Neural progenitor cell (in vitro differentiated cells): ENCODE results near the gene PDE8B. TPM values are rescaled to one million over a fixed set of nuclear protein-coding genes. Genes with fewer than 3 reads are reported as not detected.
"Not testable (repeated sequence)": the region's sequence is repeated elsewhere in the genome, so short reads cannot be mapped to it uniquely, and the experiment has no call there.

Experiments
- DNase-seq: peaks from one replicate; pipeline ENCODE4 v3.0.0-alpha.2; 2016; ENCODE audit warnings: low spot score
- H2AFZ ChIP-seq: fragments of 200-600 bp; sonication (generic); replicated peaks from 2 replicates; pipeline ENCODE4 v1.6.1; 2016; ENCODE audit warnings: antibody characterized with exemption
- H3F3A ChIP-seq: fragments of 200-600 bp; sonication (generic); 2 replicates; pipeline ENCODE4 v1.6.1; 2016; ENCODE audit warnings: antibody characterized with exemption, low read depth
- H3K27ac ChIP-seq: fragments of 200-600 bp; sonication (generic); 2 replicates; pipeline ENCODE4 v1.5.1; 2016; ENCODE audit warnings: mild to moderate bottlenecking
- H3K27me3 ChIP-seq: fragments of 200-600 bp; sonication (generic); 2 replicates; pipeline ENCODE4 v1.6.1; 2016; ENCODE audit warnings: mild to moderate bottlenecking, moderate library complexity
- H3K36me3 ChIP-seq: fragments of 200-600 bp; sonication (generic); 2 replicates; pipeline ENCODE4 v1.5.1; 2016
- H3K4me1 ChIP-seq: fragments of 200-600 bp; sonication (generic); 2 replicates; pipeline ENCODE4 v1.6.1; 2016; ENCODE audit warnings: mixed run types
- H3K4me2 ChIP-seq: fragments of 200-600 bp; sonication (generic); 2 replicates; pipeline ENCODE4 v1.6.1; 2016
- H3K4me3 ChIP-seq: fragments of 200-600 bp; sonication (generic); 2 replicates; pipeline ENCODE4 v1.5.1; 2016
- H3K79me2 ChIP-seq: fragments of 200-600 bp; sonication (generic); 2 replicates; pipeline ENCODE4 v1.6.1; 2016; ENCODE audit warnings: low read depth
- H3K9ac ChIP-seq: fragments of 200-600 bp; sonication (generic); 2 replicates; pipeline ENCODE4 v1.6.1; 2016
- H3K9me3 ChIP-seq: fragments of 200-600 bp; sonication (generic); 2 replicates; pipeline ENCODE4 v1.5.1; 2016; ENCODE audit warnings: low read depth
- H4K20me1 ChIP-seq: fragments of 200-600 bp; sonication (generic); 2 replicates; pipeline ENCODE4 v1.6.1; 2016; ENCODE audit warnings: low read depth
- H3K27ac Mint-ChIP-seq: 3 replicates; pipeline ENCODE4 v1.8.0; 2021; ENCODE audit warnings: mixed read lengths
- H3K27me3 Mint-ChIP-seq: 2 replicates; pipeline ENCODE4 v1.8.0; 2022; ENCODE audit warnings: low read depth, mild to moderate bottlenecking, inconsistent platforms, moderate library complexity, mixed read lengths; ENCODE audit not compliant: insufficient read depth
- H3K36me3 Mint-ChIP-seq: 3 replicates; pipeline ENCODE4 v1.8.0; 2021; ENCODE audit warnings: mixed read lengths
- H3K4me1 Mint-ChIP-seq: 3 replicates; pipeline ENCODE4 v1.8.0; 2021; ENCODE audit warnings: mixed read lengths
- H3K4me3 Mint-ChIP-seq: 3 replicates; pipeline ENCODE4 v1.8.0; 2021; ENCODE audit warnings: mild to moderate bottlenecking, moderate library complexity, mixed read lengths
- H3K9me3 Mint-ChIP-seq: 3 replicates; pipeline ENCODE4 v1.8.0; 2020; ENCODE audit warnings: mixed read lengths
- EZH2 ChIP-seq: fragments of 200-600 bp; sonication (generic); IDR thresholded peaks from 2 replicates; pipeline ENCODE4 v1.6.1; 2017; ENCODE audit warnings: antibody characterized with exemption, mild to moderate bottlenecking, moderate library complexity
- EZH2phosphoT487 ChIP-seq: fragments of 200-600 bp; sonication (generic); IDR thresholded peaks from 2 replicates; pipeline ENCODE4 v1.6.1; 2017; ENCODE audit warnings: antibody characterized with exemption
- total RNA-seq: library from RNA; depleted of rRNA; stranded (reverse); fragments of >200 nt; gene quantifications from 2 replicates; pipeline ENCODE4 v1.2.3, GENCODE V29; 2015; ENCODE audit warnings: low replicate concordance
- TF ChIP-seq, protein P1 (sequence below): fragments of 200-600 bp; sonication (generic); IDR thresholded peaks from 2 replicates; pipeline ENCODE4 v1.5.1; 2017; ENCODE audit warnings: antibody characterized with exemption, mild to moderate bottlenecking

PDE8B gene
- total RNA-seq, 1 donor from 2014 or later, result 4.3 TPM

DNA sequence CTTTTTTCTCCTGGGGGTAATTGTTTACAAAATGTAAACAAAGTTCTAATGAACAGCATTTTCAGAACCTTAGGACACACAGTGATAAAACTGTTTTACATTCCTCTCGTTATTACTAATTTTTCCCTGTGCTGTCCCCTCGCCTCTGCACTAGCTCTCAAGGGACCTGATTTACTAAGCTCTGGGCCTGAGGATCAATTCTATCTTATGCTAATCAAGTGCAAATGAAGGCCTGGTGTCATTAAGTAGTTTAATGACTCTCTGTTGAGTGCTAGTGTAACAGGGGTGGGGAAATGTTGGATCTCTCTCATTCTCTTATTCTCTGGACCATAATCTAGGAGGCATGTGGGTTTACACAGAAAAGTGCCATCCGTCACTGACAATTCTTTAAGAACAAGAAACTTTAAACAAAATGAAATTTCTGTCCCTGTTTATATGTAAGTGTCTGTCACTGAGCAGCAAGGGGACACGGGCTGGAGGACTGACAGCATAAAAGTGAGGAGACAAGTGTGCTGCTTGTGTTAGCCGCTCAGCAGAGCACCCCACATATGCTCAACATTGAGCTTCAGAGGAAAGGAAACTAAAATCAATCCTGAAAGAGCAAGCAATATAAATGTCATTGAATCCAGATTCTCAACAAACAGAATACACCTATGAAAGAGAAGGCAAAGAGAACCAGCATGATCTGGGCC lies 166.3 kb downstream of the PDE8B start:
- H3K79me2 ChIP-seq, result no peaks in the 10 kb centered on the region
- DNase-seq, result no peak
- H3K27me3 ChIP-seq, result no peaks in the 10 kb centered on the region
- no peaks in the 10 kb centered on the region for H3F3A ChIP-seq
- H3K4me3 Mint-ChIP-seq, result no peak overlapping the region
- no peaks in the 10 kb centered on the region for H3K9me3 ChIP-seq
- H3K4me2 ChIP-seq, result no peak overlapping the region
- peaks cover 3% of the 10 kb centered on the region for H3K27me3 Mint-ChIP-seq
- H3K27ac ChIP-seq, result no peak overlapping the region
- H3K36me3 Mint-ChIP-seq, result no peaks in the 10 kb centered on the region
- no peaks in the 10 kb centered on the region for H4K20me1 ChIP-seq
- H3K9me3 Mint-ChIP-seq, result no peaks in the 10 kb centered on the region
- H3K27ac Mint-ChIP-seq, result no peak overlapping the region
- H3K9ac ChIP-seq, result no peak overlapping the region
- no peaks in the 10 kb centered on the region for H3K4me1 Mint-ChIP-seq
- H3K4me3 ChIP-seq, result no peak overlapping the region
- no peaks in the 10 kb centered on the region for H3K36me3 ChIP-seq
- H3K4me1 ChIP-seq, result no peaks in the 10 kb centered on the region
- H2AFZ ChIP-seq, result no peak overlapping the region
- TF ChIP-seq EZH2 (no peak), EZH2phosphoT487 (no peak)
- TF ChIP-seq, protein P1, sequence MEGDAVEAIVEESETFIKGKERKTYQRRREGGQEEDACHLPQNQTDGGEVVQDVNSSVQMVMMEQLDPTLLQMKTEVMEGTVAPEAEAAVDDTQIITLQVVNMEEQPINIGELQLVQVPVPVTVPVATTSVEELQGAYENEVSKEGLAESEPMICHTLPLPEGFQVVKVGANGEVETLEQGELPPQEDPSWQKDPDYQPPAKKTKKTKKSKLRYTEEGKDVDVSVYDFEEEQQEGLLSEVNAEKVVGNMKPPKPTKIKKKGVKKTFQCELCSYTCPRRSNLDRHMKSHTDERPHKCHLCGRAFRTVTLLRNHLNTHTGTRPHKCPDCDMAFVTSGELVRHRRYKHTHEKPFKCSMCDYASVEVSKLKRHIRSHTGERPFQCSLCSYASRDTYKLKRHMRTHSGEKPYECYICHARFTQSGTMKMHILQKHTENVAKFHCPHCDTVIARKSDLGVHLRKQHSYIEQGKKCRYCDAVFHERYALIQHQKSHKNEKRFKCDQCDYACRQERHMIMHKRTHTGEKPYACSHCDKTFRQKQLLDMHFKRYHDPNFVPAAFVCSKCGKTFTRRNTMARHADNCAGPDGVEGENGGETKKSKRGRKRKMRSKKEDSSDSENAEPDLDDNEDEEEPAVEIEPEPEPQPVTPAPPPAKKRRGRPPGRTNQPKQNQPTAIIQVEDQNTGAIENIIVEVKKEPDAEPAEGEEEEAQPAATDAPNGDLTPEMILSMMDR, result no peak

DNA sequence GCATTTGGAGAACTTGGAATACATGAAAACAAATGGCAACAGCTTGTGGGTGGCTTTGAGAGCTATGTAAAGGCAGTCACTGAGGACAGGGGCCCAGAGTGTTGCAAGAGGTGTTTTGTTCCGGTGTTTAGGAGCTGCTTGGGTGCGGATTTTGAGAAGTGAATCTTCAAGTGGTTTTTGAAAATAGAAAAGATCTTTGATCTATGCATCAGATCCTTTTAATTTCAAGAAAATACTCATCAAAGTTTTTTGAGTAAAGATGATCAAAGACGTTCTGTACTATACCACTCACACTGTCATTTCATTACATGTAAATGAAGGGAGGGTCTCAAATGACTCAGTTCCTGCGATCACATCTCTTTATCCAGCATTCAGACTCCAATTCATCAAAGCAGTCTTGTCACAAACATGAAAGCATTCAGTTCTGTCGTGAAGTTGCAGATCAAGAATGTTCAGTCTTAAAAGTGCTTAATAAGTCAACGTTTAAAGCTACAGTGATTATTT lies 169.1 kb downstream of the PDE8B start:
- no peak for DNase-seq
- H3K4me3 Mint-ChIP-seq, result no peak overlapping the region
- no peaks in the 10 kb centered on the region for H3K27me3 ChIP-seq

DNA sequence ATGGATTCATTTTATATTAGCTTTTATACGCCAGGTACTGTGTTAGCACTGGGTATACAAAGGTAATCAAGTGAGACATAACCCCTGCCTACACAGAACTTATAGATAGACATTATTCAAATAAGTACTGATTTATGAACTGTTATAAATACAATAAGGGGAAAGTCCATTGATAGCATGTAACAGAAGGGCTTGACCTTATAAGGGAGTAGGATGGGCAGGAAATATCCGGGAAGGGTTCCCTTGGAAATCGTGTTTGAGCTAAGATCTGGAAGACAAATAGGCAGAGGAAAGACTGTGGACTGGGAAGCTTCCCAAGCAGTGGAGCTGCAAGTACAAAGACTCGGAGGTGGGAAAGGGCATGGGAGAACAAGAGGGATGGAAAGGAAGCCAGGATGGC lies 170.2 kb downstream of the PDE8B start:
- no peaks in the 10 kb centered on the region for H3K4me1 Mint-ChIP-seq
- TF ChIP-seq EZH2, result no peak
- no peak for TF ChIP-seq EZH2phosphoT487
- TF ChIP-seq, protein P1, result no peak
- Histone ChIP-seq H3F3A (no peaks in the 10 kb centered on the region), H3K9me3 (no peaks in the 10 kb centered on the region), H3K4me2 (no peak overlapping the region), H3K36me3 (no peaks in the 10 kb centered on the region), H3K27ac (no peak overlapping the region), H3K4me1 (no peaks in the 10 kb centered on the region), H4K20me1 (no peaks in the 10 kb centered on the region), H3K27me3 (no peaks in the 10 kb centered on the region), H3K9ac (no peak overlapping the region), H3K79me2 (no peaks in the 10 kb centered on the region), H3K4me3 (no peak overlapping the region), H2AFZ (no peak overlapping the region)
- H3K36me3 Mint-ChIP-seq, result no peaks in the 10 kb centered on the region
- no peak for DNase-seq
- H3K9me3 Mint-ChIP-seq, result peaks cover 2% of the 10 kb centered on the region
- H3K27ac Mint-ChIP-seq, result no peak overlapping the region
- H3K27me3 Mint-ChIP-seq, result no peaks in the 10 kb centered on the region
- no peak overlapping the region for H3K4me3 Mint-ChIP-seq

More for the DNA sequence above, 169.1 kb downstream of the PDE8B start:
- peaks cover 3% of the 10 kb centered on the region for H3K27me3 Mint-ChIP-seq
- no peak overlapping the region for H2AFZ ChIP-seq
- H3K27ac ChIP-seq, result no peak overlapping the region
- H3K4me1 ChIP-seq, result no peaks in the 10 kb centered on the region
- no peaks in the 10 kb centered on the region for H3K36me3 ChIP-seq
- H3F3A ChIP-seq, result no peaks in the 10 kb centered on the region
- no peak for TF ChIP-seq EZH2phosphoT487
- TF ChIP-seq EZH2, result no peak
- TF ChIP-seq, protein P1, result no peak
- no peaks in the 10 kb centered on the region for H3K9me3 ChIP-seq
- H3K79me2 ChIP-seq, result no peaks in the 10 kb centered on the region
- H3K4me1 Mint-ChIP-seq, result no peaks in the 10 kb centered on the region
- no peak overlapping the region for H3K4me2 ChIP-seq
- no peak overlapping the region for H3K4me3 ChIP-seq
- no peak overlapping the region for H3K9ac ChIP-seq
- no peaks in the 10 kb centered on the region for H3K9me3 Mint-ChIP-seq
- H3K27ac Mint-ChIP-seq, result no peak overlapping the region
- H4K20me1 ChIP-seq, result no peaks in the 10 kb centered on the region
- no peaks in the 10 kb centered on the region for H3K36me3 Mint-ChIP-seq

DNA sequence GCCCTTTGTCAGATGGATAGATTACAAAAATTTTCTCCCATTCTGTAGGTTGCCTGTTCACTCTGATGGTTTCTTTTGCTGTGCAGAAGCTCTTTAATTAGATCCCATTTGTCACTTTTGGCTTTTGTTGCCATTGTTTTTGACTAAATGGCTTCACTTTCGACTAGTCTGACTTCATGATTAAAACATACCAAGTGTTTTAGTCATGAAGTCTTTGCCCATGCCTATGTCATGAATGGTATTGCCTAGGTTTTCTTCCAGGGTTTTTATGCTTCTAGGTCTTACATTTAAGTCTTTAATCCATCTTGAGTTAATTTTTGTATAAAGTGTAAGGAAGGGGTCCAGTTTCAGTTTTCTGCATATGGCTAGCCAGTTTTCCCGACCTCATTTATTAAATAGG lies 172.9 kb downstream of the PDE8B start:
- not testable (repeated sequence) for H3K4me2 ChIP-seq, H3K4me3 Mint-ChIP-seq, H3K79me2 ChIP-seq, H3K4me1 ChIP-seq, H3K27ac Mint-ChIP-seq, DNase-seq, H3K27me3 Mint-ChIP-seq, H3K4me3 ChIP-seq, H2AFZ ChIP-seq, H4K20me1 ChIP-seq, H3F3A ChIP-seq, H3K4me1 Mint-ChIP-seq, H3K9ac ChIP-seq, H3K27ac ChIP-seq, H3K9me3 ChIP-seq, H3K9me3 Mint-ChIP-seq, H3K27me3 ChIP-seq, H3K36me3 Mint-ChIP-seq, H3K36me3 ChIP-seq

DNA sequence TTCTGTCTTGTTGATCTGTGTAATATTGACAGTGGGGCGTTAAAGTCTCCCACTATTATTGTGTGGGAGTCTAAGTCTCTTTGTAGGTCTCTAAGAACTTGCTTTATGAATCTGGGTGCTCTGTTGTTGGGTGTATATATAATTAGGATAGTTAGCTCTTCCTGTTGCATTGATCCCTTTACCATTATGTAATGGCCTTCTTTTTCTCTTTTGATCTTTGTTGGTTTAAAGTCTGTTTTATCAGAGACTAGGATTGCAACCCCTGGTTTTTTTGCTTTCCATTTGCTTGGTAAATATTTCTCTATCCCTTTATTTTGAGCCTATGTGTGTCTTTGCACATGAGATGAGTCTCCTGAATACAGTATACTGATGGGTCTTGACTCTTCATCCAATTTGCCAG lies 175.9 kb downstream of the PDE8B start:
- H3K9ac ChIP-seq, H3K4me3 ChIP-seq, H3F3A ChIP-seq, H3K4me2 ChIP-seq, H3K4me1 ChIP-seq, H3K79me2 ChIP-seq, H3K9me3 ChIP-seq, H3K36me3 Mint-ChIP-seq, H4K20me1 ChIP-seq, H3K4me1 Mint-ChIP-seq, H3K27ac ChIP-seq, H2AFZ ChIP-seq, H3K36me3 ChIP-seq, H3K27ac Mint-ChIP-seq, H3K4me3 Mint-ChIP-seq, H3K9me3 Mint-ChIP-seq, DNase-seq, H3K27me3 Mint-ChIP-seq, H3K27me3 ChIP-seq: not testable (repeated sequence)
